Measurements from ENCODE around the gene ABTB2.
"Not testable (repeated sequence)": the region's sequence is repeated elsewhere in the genome, so short reads cannot be mapped to it uniquely, and the experiment has no call there.

ABTB2 gene

DNA sequence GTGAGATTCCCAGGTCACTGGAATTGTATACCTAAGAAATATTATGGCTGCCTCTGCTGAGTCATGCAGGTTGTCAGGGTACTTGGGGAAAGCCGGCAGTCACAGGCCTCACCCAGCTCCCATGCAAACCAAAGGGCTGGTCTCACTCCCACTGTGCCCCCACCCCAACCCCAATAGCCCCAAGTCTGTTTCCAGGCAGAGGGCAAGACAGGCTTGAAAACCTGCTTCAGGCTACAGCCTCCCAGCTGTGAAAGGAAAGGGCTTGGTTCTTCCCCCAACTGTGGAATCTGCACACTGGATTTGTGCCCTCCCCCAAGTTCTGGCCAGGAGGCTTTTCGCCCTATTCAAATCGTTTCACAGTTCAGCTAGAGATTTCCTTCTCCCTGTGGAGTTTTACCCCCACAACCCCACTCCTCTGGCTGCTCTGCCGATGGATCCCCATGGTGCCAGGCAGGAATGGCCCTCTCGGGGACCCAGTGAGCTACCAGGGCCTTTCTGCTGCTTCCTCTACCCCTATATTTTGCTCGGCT is 37.0 kb upstream of the ABTB2 start:
- Histone ChIP-seq H3K4me3 (ENCODE audit: low read depth in 1 of 2, low read length in 2 of 2) (no peak overlapping the region), H3K27me3 (ENCODE audit: control insufficient read depth in 1 of 2, insufficient read depth in 2 of 2, low read length in 2 of 2) (no peaks in the 10 kb centered on the region), H3K9me3 (ENCODE audit: control insufficient read depth in 1 of 2, low read length in 2 of 2) (peaks cover 0 to under 1% of the 10 kb centered on the region in 2 donors), H3K36me3 (ENCODE audit: control insufficient read depth in 1 of 2, insufficient read depth in 2 of 2, low read length in 2 of 2) (no peaks in the 10 kb centered on the region), H3K4me1 (ENCODE audit: control insufficient read depth in 1 of 2, insufficient read depth in 2 of 2, low read length in 2 of 2) (no peaks in the 10 kb centered on the region), H3K9ac (ENCODE audit: low read depth in 1 of 2, low read length in 2 of 2) (no peak overlapping the region), H3K27ac (ENCODE audit: low read depth, low read length) (no peak overlapping the region)

DNA sequence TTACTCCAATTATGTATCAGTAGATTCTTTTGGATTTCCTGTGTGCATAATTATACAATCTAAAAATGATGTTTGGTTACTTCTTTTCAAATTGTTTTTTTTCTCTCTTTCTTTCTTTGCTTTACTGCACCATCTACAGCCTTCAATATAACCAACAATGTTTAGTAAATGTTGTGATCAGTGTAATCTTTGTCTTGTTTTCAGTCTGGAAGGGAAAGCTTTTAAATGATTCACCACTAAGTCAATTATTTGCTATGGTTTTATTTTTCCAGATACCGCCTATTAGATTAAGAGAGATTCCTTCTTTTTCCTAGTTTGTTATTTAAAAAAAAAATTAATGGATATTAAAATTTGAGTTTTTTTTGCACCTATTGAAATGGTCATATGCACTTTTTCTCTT is 29.8 kb upstream of the ABTB2 start:
- Histone ChIP-seq H3K36me3 (ENCODE audit: control insufficient read depth in 1 of 2, insufficient read depth in 2 of 2, low read length in 2 of 2) (no peaks in the 10 kb centered on the region), H3K4me3 (ENCODE audit: low read depth in 1 of 2, low read length in 2 of 2) (no peak overlapping the region), H3K9ac (ENCODE audit: low read depth in 1 of 2, low read length in 2 of 2) (no peak overlapping the region), H3K4me1 (ENCODE audit: control insufficient read depth in 1 of 2, insufficient read depth in 2 of 2, low read length in 2 of 2) (no peaks in the 10 kb centered on the region), H3K27ac (ENCODE audit: low read depth, low read length) (no peak overlapping the region), H3K9me3 (ENCODE audit: control insufficient read depth in 1 of 2, low read length in 2 of 2) (no peaks in the 10 kb centered on the region), H3K27me3 (ENCODE audit: control insufficient read depth in 1 of 2, insufficient read depth in 2 of 2, low read length in 2 of 2) (no peaks in the 10 kb centered on the region)

DNA sequence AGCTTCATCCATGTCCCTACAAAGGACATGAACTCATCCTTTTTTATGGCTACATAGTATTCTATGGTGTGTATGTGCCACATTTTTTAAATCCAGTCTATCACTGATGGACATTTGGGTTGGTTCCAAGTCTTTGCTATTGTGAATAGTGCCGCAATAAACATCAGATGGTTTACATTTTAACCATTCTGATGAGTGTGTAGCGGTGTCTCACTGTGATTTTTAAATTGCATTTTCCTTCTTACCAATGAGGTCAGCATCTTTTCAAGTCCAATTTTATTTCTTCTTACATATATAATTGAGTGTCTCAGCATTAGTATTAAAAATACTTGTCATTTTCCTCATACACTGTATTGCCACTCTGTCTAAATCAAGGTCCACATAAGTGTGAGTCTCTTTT is 28.5 kb upstream of the ABTB2 start:
- H3K9me3 ChIP-seq (ENCODE audit: control insufficient read depth in 1 of 2, low read length in 2 of 2); H3K9ac ChIP-seq (ENCODE audit: low read depth in 1 of 2, low read length in 2 of 2); H3K4me3 ChIP-seq (ENCODE audit: low read depth in 1 of 2, low read length in 2 of 2); H3K27me3 ChIP-seq (ENCODE audit: control insufficient read depth in 1 of 2, insufficient read depth in 2 of 2, low read length in 2 of 2); H3K4me1 ChIP-seq (ENCODE audit: control insufficient read depth in 1 of 2, insufficient read depth in 2 of 2, low read length in 2 of 2); H3K27ac ChIP-seq (ENCODE audit: low read depth, low read length); H3K36me3 ChIP-seq (ENCODE audit: control insufficient read depth in 1 of 2, insufficient read depth in 2 of 2, low read length in 2 of 2): not testable (repeated sequence)

DNA sequence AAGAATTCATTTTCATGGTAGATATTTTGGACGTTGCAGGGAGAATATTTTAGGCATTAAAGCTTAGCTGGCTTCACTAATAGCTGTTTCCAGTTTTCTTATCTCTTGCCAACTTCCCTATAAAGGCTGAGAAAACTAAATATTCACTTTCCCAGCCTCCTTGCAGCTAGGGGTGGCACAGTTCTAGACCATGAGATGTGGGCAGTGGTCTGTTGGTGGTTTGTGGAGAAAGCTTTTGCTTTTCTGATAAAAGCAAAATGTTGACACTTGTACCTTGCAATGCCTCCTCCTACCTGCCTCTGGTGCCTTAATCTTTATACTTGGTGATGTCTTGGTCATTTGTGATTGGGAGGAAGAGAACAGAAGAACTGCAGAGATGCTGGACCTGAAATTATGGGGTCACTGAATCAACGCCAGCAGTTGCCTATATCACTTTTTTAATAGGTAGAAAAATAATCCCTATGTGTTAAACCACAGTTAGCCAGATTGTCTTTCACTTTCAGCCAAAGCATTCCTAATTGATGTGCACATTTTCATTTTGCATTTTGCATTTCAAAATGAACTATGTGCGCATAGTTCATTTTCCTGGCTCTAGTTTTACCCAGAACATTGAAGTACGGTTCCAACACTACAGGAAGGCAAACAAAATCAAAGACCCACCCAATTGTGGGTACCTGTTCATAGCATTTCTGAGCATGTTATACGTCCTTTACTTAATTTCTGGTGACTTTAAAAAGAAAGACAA is 24.9 kb upstream of the ABTB2 start:
- H3K27ac ChIP-seq (ENCODE audit: low read depth, low read length): no peak overlapping the region
- H3K4me3 ChIP-seq (ENCODE audit: low read depth in 1 of 2, low read length in 2 of 2): no peak overlapping the region
- H3K9ac ChIP-seq (ENCODE audit: low read depth in 1 of 2, low read length in 2 of 2): no peak overlapping the region
- H3K27me3 ChIP-seq (ENCODE audit: control insufficient read depth in 1 of 2, insufficient read depth in 2 of 2, low read length in 2 of 2): no peaks in the 10 kb centered on the region
- no peaks in the 10 kb centered on the region for H3K36me3 ChIP-seq (ENCODE audit: control insufficient read depth in 1 of 2, insufficient read depth in 2 of 2, low read length in 2 of 2)
- H3K4me1 ChIP-seq (ENCODE audit: control insufficient read depth in 1 of 2, insufficient read depth in 2 of 2, low read length in 2 of 2): no peaks in the 10 kb centered on the region
- peaks cover 5 to 6% of the 10 kb centered on the region in 2 donors for H3K9me3 ChIP-seq (ENCODE audit: control insufficient read depth in 1 of 2, low read length in 2 of 2)

DNA sequence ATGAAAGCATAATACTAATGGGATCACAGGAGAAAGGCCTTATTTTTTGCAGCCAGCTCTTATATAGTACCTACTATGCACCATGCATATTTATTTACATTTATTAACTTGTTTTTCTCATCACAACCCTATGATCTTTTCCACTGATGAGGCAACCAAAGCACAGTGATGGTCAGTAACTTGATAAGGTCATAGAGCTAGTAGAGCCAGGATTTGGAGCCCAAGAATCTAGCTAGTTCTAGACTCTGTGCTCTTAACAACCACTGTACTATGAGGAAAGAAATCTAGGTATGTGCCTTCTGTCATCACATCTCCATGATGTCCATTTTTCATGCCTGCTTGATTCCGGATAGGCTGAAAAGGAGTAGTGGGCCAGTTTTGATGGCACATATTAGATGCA is 24.0 kb upstream of the ABTB2 start:
- no peaks in the 10 kb centered on the region for H3K4me1 ChIP-seq (ENCODE audit: control insufficient read depth in 1 of 2, insufficient read depth in 2 of 2, low read length in 2 of 2)
- no peaks in the 10 kb centered on the region for H3K36me3 ChIP-seq (ENCODE audit: control insufficient read depth in 1 of 2, insufficient read depth in 2 of 2, low read length in 2 of 2)
- H3K9ac ChIP-seq (ENCODE audit: low read depth in 1 of 2, low read length in 2 of 2): no peak overlapping the region
- no peak overlapping the region for H3K27ac ChIP-seq (ENCODE audit: low read depth, low read length)
- no peaks in the 10 kb centered on the region for H3K27me3 ChIP-seq (ENCODE audit: control insufficient read depth in 1 of 2, insufficient read depth in 2 of 2, low read length in 2 of 2)
- H3K4me3 ChIP-seq (ENCODE audit: low read depth in 1 of 2, low read length in 2 of 2): no peak overlapping the region
- H3K9me3 ChIP-seq (ENCODE audit: control insufficient read depth in 1 of 2, low read length in 2 of 2): peaks cover 10 to 14% of the 10 kb centered on the region in 2 donors

DNA sequence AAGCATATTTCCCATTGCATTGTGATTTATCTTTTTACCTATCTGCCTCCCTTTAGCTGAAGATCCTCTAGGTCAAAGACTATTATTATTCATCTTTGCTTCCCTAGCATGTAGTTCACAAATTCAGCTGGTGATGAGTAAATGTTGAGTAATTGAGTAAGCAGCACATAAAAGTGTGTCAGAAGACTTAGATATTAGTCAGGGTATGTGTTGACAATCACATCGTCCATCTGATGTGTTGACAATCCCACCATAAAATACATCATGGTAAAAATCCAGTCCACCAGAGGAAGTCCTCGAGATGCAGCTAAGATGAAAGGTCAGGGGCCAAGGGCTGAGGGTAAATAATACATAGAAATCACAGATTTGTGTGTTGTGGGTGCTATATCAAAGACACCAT is 22.9 kb upstream of the ABTB2 start:
- H3K27me3 ChIP-seq (ENCODE audit: control insufficient read depth in 1 of 2, insufficient read depth in 2 of 2, low read length in 2 of 2): no peaks in the 10 kb centered on the region
- no peaks in the 10 kb centered on the region for H3K36me3 ChIP-seq (ENCODE audit: control insufficient read depth in 1 of 2, insufficient read depth in 2 of 2, low read length in 2 of 2)
- H3K4me1 ChIP-seq (ENCODE audit: control insufficient read depth in 1 of 2, insufficient read depth in 2 of 2, low read length in 2 of 2): no peaks in the 10 kb centered on the region
- no peak overlapping the region for H3K9ac ChIP-seq (ENCODE audit: low read depth in 1 of 2, low read length in 2 of 2)
- H3K9me3 ChIP-seq (ENCODE audit: control insufficient read depth in 1 of 2, low read length in 2 of 2): peaks cover 14 to 19% of the 10 kb centered on the region in 2 donors
- H3K4me3 ChIP-seq (ENCODE audit: low read depth in 1 of 2, low read length in 2 of 2): no peak overlapping the region
- H3K27ac ChIP-seq (ENCODE audit: low read depth, low read length): no peak overlapping the region

DNA sequence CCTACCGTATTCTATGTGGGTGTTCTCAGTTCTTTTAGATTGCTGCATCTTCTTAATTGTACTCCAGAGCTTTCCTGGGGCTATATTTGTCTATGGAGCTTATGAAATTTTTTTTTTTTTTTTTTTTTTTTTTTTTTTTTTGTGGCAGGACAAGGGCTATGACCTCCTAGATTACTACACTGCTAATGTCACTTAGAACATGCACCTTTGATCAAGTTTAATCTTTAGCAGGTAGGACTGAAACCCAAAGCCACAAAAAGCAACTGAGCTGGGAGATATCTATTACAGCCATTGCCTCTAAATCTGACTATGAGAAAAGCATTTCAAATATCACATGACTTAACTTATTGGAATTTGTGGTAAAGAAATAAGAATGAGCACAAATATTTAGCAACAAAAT is 21.7 kb upstream of the ABTB2 start:
- no peak overlapping the region for H3K9ac ChIP-seq (ENCODE audit: low read depth in 1 of 2, low read length in 2 of 2)
- H3K9me3 ChIP-seq (ENCODE audit: control insufficient read depth in 1 of 2, low read length in 2 of 2): peaks cover 14 to 19% of the 10 kb centered on the region in 2 donors
- no peaks in the 10 kb centered on the region for H3K27me3 ChIP-seq (ENCODE audit: control insufficient read depth in 1 of 2, insufficient read depth in 2 of 2, low read length in 2 of 2)
- H3K27ac ChIP-seq (ENCODE audit: low read depth, low read length): no peak overlapping the region
- H3K36me3 ChIP-seq (ENCODE audit: control insufficient read depth in 1 of 2, insufficient read depth in 2 of 2, low read length in 2 of 2): no peaks in the 10 kb centered on the region
- no peaks in the 10 kb centered on the region for H3K4me1 ChIP-seq (ENCODE audit: control insufficient read depth in 1 of 2, insufficient read depth in 2 of 2, low read length in 2 of 2)
- H3K4me3 ChIP-seq (ENCODE audit: low read depth in 1 of 2, low read length in 2 of 2): no peak overlapping the region

DNA sequence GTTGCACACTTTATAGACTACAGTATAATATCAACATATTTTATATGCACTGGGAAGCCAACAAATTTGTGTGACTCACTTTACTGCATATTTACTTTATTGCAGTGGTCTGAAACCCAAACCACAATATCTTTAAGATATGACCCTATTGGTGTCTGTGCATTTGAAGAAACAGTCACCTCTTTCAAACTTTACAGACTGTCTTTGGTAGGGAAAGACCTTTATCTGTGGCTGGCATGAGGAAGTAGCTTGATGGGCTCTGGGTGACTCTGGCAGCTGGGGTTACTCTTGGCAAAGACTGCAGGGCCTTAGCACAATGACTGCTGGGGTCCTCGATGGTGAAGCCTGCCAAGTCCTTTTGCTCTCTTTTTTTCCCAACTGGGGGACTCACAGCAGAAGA is 21.3 kb upstream of the ABTB2 start:
- Histone ChIP-seq H3K36me3 (ENCODE audit: control insufficient read depth in 1 of 2, insufficient read depth in 2 of 2, low read length in 2 of 2) (no peaks in the 10 kb centered on the region), H3K27me3 (ENCODE audit: control insufficient read depth in 1 of 2, insufficient read depth in 2 of 2, low read length in 2 of 2) (no peaks in the 10 kb centered on the region)

DNA sequence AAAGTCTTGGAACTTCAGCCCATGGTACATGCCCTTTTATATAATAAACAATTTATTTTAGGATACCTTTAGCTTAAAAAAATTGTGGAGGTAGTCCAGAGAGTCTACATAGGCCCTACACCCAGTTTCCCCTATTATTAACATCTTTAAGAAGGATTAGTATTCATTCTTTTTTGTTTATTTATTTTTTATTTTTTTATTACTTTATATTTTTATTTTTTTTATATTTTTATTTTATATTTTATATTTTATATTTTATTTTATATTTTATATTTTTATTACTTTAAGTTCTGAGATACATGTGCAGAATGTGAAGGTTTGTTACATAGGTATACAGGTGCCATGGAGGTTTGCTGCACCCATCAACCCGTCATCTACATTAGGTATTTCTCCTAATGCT is 15.9 kb upstream of the ABTB2 start:
- Histone ChIP-seq H3K4me1 (ENCODE audit: control insufficient read depth in 1 of 2, insufficient read depth in 2 of 2, low read length in 2 of 2) (no peaks in the 10 kb centered on the region), H3K9ac (ENCODE audit: low read depth in 1 of 2, low read length in 2 of 2) (no peak overlapping the region), H3K27ac (ENCODE audit: low read depth, low read length) (no peak overlapping the region), H3K36me3 (ENCODE audit: control insufficient read depth in 1 of 2, insufficient read depth in 2 of 2, low read length in 2 of 2) (no peaks in the 10 kb centered on the region), H3K4me3 (ENCODE audit: low read depth in 1 of 2, low read length in 2 of 2) (no peak overlapping the region), H3K27me3 (ENCODE audit: control insufficient read depth in 1 of 2, insufficient read depth in 2 of 2, low read length in 2 of 2) (no peaks in the 10 kb centered on the region), H3K9me3 (ENCODE audit: control insufficient read depth in 1 of 2, low read length in 2 of 2) (peaks cover 14 to 19% of the 10 kb centered on the region in 2 donors)

More for the DNA sequence above, 21.3 kb upstream of the ABTB2 start:
- Histone ChIP-seq H3K9me3 (ENCODE audit: control insufficient read depth in 1 of 2, low read length in 2 of 2) (peaks cover 14 to 19% of the 10 kb centered on the region in 2 donors), H3K4me1 (ENCODE audit: control insufficient read depth in 1 of 2, insufficient read depth in 2 of 2, low read length in 2 of 2) (no peaks in the 10 kb centered on the region), H3K9ac (ENCODE audit: low read depth in 1 of 2, low read length in 2 of 2) (no peak overlapping the region), H3K4me3 (ENCODE audit: low read depth in 1 of 2, low read length in 2 of 2) (no peak overlapping the region), H3K27ac (ENCODE audit: low read depth, low read length) (no peak overlapping the region)

DNA sequence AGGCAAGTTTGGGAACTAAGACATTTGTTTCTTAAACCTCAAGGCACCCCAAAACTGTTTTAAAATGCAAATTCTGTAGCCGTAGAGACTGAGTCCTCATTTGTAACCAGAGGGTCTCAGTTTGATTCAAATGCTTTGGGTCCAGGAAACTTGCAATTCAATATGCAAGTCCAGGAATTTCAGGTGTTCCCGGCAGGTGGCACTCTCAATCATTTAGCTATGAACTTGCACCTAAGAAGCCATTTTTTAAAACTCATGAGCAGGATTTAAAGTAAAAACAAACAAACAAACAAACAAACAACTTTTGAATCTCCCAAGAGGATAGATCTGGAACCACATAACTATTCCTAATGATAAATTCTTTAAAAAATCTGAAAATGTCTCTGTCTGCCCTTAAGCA is 8.7 kb upstream of the ABTB2 start:
- no peaks in the 10 kb centered on the region for H3K36me3 ChIP-seq (ENCODE audit: control insufficient read depth in 1 of 2, insufficient read depth in 2 of 2, low read length in 2 of 2)
- H3K9me3 ChIP-seq (ENCODE audit: control insufficient read depth in 1 of 2, low read length in 2 of 2): no peaks in the 10 kb centered on the region
- H3K4me3 ChIP-seq (ENCODE audit: low read depth in 1 of 2, low read length in 2 of 2): no peak overlapping the region
- no peak overlapping the region for H3K9ac ChIP-seq (ENCODE audit: low read depth in 1 of 2, low read length in 2 of 2)
- no peaks in the 10 kb centered on the region for H3K4me1 ChIP-seq (ENCODE audit: control insufficient read depth in 1 of 2, insufficient read depth in 2 of 2, low read length in 2 of 2)
- no peak overlapping the region for H3K27ac ChIP-seq (ENCODE audit: low read depth, low read length)
- no peaks in the 10 kb centered on the region for H3K27me3 ChIP-seq (ENCODE audit: control insufficient read depth in 1 of 2, insufficient read depth in 2 of 2, low read length in 2 of 2)
